ENCODE measurements around the gene LYPD5.
"Not testable (repeated sequence)": the region's sequence is repeated elsewhere in the genome, so short reads cannot be mapped to it uniquely, and the experiment has no call there.

Gene LYPD5

GRCh38 chr19:43776286-43776685, 26.0 kb downstream of the LYPD5 start:
- no peak for DNase-seq

- no peak for DNase-seq
These were observed 26.9 kb downstream of the LYPD5 start for GRCh38 chr19:43775299-43775890.

- DNase-seq: not testable (repeated sequence)
These were observed 27.3 kb downstream of the LYPD5 start for GRCh38 chr19:43774940-43775258.

- DNase-seq: peak; percentile 94
These were observed 27.9 kb downstream of the LYPD5 start for GRCh38 chr19:43774103-43774939.

- no peak for DNase-seq
These were observed 28.5 kb downstream of the LYPD5 start for GRCh38 chr19:43773725-43774102.

GRCh38 chr19:43769256-43769655, 33.0 kb downstream of the LYPD5 start:
- no peak for DNase-seq

GRCh38 chr19:43768273-43769050, 33.8 kb downstream of the LYPD5 start:
- peak; percentile 69 for DNase-seq

GRCh38 chr19:43767818-43768217, 34.4 kb downstream of the LYPD5 start:
- DNase-seq: no peak

GRCh38 chr19:43767316-43767715, 34.9 kb downstream of the LYPD5 start:
- no peak for DNase-seq

- no peak for DNase-seq
These were observed 35.5 kb downstream of the LYPD5 start for GRCh38 chr19:43766755-43767043.

GRCh38 chr19:43765109-43765876, 37.0 kb downstream of the LYPD5 start:
- DNase-seq: no peak

GRCh38 chr19:43764684-43765083, 37.6 kb downstream of the LYPD5 start:
- DNase-seq: not testable (repeated sequence)

GRCh38 chr19:43763473-43763939, 38.7 kb downstream of the LYPD5 start:
- DNase-seq: no peak

- no peak for DNase-seq
These were observed 39.4 kb downstream of the LYPD5 start for GRCh38 chr19:43762814-43763213.

- no peak for DNase-seq
These were observed 41.3 kb downstream of the LYPD5 start for GRCh38 chr19:43760941-43761340.

- DNase-seq: no peak
These were observed 42.7 kb downstream of the LYPD5 start for GRCh38 chr19:43759515-43759914.

GRCh38 chr19:43755256-43755801, 46.9 kb downstream of the LYPD5 start:
- peak; percentile 94 for DNase-seq

- DNase-seq: peak; percentile 98
These were observed 47.6 kb downstream of the LYPD5 start, which contains the start of gene SMG9 for GRCh38 chr19:43754503-43755255. Gene SMG9 (minus strand): TSS chr19:43754962. CDS start chr19:43750741, 4,221 bp downstream.

GRCh38 chr19:43754253-43754502, 48.1 kb downstream of the LYPD5 start:
- no peak for DNase-seq

- DNase-seq: no peak
These were observed 49.9 kb downstream of the LYPD5 start for GRCh38 chr19:43752287-43752875.

GRCh38 chr19:43751466-43752220, 50.6 kb downstream of the LYPD5 start:
- DNase-seq: no peak

Measured in hematopoietic multipotent progenitor cell treated with erythropoietin and hydrocortisone succinate and interleukin-3 and kit ligand, for 6 days (in vitro differentiated cells).